Measurements from ENCODE around the gene GLS2.
"Not testable (repeated sequence)": the region's sequence is repeated elsewhere in the genome, so short reads cannot be mapped to it uniquely, and the experiment has no call there.

GLS2 gene

GRCh38 chr12:56488041-56488955 is at the start of gene GLS2:
TSS of gene GLS2 (minus strand) at chr12:56488161. CDS start at chr12:56488118, 43 bp downstream.
- no peak for DNase-seq

DNA sequence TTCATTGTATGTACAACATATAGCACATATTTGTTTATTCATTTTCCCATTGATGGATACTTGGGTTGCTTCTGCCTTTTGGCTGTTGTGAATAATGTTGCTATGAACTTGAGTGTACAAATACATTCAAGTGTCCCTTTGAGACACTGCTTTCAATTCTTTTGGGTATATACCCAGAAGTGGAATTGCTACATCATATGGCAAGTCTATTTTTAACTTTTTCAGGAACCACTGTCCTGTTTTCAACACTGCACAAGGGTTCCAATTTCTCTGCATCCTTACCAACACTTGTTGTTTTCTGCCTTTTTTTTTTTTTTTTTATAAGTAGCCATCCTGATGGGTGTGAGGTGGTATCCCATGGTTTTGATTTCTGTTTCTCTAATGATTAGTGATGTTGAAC is 49.6 kb upstream of the GLS2 start:
- DNase-seq: no peak

- no peak for DNase-seq
Measured at GRCh38 chr12:56530390-56531055, 42.6 kb upstream of the GLS2 start.

DNA sequence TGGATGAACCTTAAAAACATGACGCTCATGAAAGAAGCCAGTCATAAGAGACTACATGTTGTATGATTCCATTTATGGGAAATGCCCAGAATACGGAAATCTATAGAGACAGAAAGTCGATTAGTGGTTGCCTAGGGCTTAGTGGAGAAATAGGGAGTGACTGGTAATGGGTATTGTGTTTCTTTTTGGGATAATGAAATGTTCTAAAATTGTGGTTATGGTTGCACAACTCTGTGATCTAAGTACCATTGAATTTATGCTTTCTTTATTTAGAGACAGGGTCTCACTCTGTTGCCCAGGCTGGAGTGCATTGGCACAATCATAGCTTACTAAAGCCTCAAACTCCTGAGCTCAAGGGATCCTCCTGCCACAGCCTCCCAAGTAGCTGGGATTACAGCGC is 41.7 kb upstream of the GLS2 start:
- no peak for DNase-seq

GRCh38 chr12:56528846-56529245 is 40.9 kb upstream of the GLS2 start:
- DNase-seq: no peak

DNA sequence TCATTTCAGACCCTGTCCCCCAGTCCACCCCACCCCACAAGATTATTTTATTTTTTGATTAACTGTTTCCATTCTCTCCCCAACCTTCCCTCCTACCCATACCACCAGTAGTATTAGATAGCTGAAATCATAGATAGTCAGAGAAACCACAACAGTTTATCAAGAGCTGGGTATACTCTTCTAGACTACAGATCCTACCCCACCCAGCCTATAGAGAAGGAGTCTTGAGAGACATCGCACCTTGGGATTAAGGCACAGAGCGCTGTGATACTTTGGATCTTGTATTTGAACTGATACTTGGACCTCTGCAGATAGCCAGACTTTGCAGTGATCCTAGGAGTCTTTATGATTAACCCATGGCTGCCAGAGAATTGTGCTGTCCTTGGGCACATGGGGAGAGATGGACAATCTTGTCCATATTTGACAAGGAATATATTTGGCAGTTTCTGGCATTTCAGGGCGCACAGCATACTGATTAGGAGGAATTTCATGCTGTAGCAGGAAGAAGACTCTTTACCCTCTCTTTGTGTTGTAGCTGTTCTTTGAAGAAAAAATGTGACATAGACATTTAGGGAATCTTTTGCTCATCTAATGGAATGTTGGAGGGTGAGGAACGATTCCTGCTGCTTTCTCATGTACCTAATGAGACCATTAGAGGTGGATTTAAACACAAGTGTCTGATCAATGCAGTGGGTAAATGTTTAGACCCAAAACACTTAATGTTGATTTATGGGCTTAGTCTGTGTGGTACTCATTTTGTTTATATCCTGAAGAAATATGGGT is 34.6 kb upstream of the GLS2 start:
- no peak for DNase-seq

GRCh38 chr12:56521590-56522371 is 33.8 kb upstream of the GLS2 start, which contains the start of gene RBMS2:
TSS of gene RBMS2 (plus strand) at chr12:56521820. CDS start at chr12:56522024, 204 bp downstream.
- DNase-seq: no peak

GRCh38 chr12:56521209-56521589 is 33.2 kb upstream of the GLS2 start:
- DNase-seq: no peak

- no peak for DNase-seq
Measured at GRCh38 chr12:56520506-56520905, 32.5 kb upstream of the GLS2 start.

DNA sequence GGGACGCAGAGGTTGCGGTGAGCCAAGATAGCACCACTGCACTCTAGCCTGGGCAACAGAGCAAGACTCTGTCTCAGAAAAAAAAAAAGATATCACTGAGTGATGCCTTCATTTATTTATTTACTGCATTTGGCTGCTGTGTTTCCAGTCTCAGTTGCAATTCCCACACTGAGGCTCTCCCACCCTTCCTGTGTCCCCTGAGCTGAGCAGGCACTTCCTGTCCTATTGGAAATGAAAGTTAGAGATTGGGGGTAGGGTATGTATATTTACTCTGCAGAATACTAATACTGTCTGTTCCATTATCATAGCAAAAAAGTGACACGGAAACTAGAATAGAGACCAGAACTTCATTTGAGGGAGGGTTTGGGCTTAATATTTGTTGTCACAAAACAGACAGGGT is 32.1 kb upstream of the GLS2 start:
- DNase-seq: no peak

GRCh38 chr12:56518570-56518969 is 30.6 kb upstream of the GLS2 start:
- DNase-seq: no peak

- no peak for DNase-seq
Measured at GRCh38 chr12:56517854-56518253, 29.9 kb upstream of the GLS2 start.

DNA sequence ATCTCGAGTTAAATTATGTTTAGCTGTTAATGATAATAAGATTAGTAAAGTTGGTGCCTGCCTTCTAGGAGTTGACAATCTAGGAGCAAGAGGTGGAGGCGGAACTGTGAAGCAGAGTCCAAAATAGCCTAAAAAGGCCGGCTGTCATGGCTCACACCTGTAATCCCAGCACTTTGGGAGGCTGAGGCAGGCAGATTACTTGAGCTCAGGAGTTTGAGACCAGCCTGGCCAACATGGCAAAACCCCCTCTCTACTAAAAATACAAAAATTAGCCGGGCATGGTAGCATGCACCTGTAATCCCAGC is 26.0 kb upstream of the GLS2 start:
- DNase-seq: not testable (repeated sequence)

DNA sequence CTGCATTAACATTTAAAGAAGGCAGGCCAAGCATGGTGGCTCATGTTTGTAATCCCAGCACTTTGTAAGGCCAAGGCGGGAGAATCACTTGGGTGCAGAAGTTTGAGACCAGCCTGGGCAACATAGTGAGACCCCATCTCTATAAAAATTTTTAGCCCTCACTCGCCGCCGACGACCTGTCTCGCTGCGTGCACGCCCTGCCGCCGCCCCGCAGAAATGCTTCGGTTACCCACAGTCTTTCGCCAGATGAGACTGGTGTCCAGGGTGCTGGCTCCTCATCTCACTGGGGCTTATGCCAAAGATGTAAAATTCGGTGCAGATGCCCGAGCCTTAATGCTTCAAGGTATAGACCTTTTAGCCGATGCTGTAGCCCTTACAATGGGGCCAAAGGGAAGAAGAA is 22.8 kb upstream of the GLS2 start:
- DNase-seq: no peak

DNA sequence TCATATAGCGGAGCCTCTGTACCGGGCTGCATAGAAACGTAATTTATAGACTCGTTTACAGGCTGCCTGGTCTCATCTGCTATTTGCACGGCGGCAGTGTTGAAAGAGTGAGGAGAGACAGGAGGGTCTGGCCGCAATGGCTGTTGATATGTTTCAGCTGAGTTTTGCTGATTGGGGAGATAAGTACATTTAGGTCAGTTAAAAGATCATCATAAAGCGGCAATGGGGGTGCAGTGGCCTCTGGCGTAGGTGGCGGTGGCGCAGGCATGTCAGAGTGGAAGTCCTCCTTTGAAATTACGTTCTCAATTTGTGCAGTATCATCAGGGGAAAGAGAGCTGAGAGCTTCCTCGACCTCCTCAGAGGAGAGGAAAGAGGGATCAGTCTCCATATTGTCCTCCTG is 11.9 kb upstream of the GLS2 start:
- DNase-seq: not testable (repeated sequence)

DNA sequence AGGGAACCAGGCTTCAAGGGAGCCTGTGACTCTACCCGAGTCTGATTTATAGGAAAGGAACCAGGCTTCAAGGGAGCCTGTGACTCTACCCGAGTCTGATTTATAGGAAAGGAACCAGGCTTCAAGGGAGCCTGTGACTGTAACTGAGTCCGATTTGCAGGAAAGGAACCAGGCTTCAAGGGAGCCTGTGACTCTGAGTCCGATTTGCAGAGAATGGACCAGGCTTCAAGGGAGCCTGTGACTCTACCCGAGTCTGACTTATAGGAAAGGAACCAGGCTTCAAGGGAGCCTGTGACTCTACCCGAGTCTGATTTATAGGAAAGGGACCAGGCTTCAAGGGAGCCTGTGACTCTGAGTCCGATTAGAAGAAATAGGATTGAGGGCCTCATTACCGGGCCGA is 11.5 kb upstream of the GLS2 start:
- DNase-seq: not testable (repeated sequence)

DNA sequence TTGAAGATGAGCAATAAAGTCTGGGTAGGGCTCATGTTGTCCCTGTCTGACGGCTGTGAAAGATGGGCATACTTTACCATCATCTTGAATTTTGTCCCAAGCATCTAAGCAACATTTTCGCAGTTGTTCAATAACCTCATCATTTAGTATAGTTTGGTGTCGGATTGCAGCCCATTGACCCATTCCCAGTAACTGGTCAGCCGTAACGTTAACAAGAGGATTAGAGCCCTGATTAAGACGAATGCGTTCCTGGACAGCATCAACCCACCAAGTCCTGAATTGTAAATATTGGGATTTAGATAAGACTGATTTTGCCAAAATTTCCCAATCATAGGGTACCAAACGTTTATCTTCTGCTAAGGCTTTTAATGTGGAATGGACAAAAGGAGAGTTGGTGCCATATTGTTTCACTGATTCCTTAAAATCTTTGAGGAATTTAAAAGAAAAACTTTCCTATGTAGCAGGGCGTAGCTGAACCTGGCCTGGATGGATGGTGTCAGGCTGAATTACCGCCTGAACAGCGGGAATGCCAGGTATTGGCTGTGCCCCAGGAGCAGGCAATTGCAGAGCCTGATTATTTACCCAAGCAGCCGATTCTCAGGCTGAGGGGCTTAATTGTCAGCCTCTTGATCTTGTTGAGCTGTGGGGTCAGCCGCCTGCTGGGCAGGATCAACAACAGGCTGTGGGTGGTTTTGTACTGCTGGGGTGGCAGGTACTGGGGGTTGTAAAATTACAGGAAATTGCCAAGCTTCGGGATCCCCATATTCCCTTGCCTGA is 10.4 kb upstream of the GLS2 start:
- not testable (repeated sequence) for DNase-seq

- DNase-seq: not testable (repeated sequence)
Measured at GRCh38 chr12:56496704-56497103, 8.7 kb upstream of the GLS2 start.

GRCh38 chr12:56494481-56494880 is 6.5 kb upstream of the GLS2 start:
- DNase-seq: not testable (repeated sequence)

GRCh38 chr12:56494106-56494415 is 6.1 kb upstream of the GLS2 start:
- DNase-seq: not testable (repeated sequence)

GRCh38 chr12:56493409-56494105 is 5.6 kb upstream of the GLS2 start:
- DNase-seq: not testable (repeated sequence)

All from cortex of kidney (tissue), 1 donor.